CD14-positive monocyte (primary cell): ENCODE measurements around the gene PITHD1. TPM values are rescaled to one million over a fixed set of nuclear protein-coding genes. Genes with fewer than 3 reads are reported as not detected.
A peak's percentile ranks its signal among the peaks of the same experiment; 100 is the strongest.

ENCODE experiments used
- DNase-seq, 3 donors: peaks; one replicate each; pipeline ENCODE4 v3.0.0-alpha.2; 2011 to 2022
- H2AFZ ChIP-seq: 2 replicates; pipeline ENCODE4 v1.6.0; 2012; ENCODE audit warnings: mild to moderate bottlenecking, low read depth, low read length, inconsistent platforms; ENCODE audit not compliant: insufficient read depth, poor library complexity, severe bottlenecking
- H3K27ac ChIP-seq, 2 donors: 1 replicate in 1 of 2; 2 replicates in 1 of 2; pipeline ENCODE4 v1.5.1; 2012 to 2013; ENCODE audit warnings: low read length in 2 of 2, control low read depth in 1 of 2, inconsistent platforms in 1 of 2, low read depth in 1 of 2, mild to moderate bottlenecking in 1 of 2
- H3K27me3 ChIP-seq, 2 donors: one replicate each; pipeline versions ENCODE4 v1.6.0 to v1.6.1; 2011 to 2013; ENCODE audit warnings: low read length in 2 of 2; ENCODE audit not compliant: control insufficient read depth in 2 of 2, insufficient read depth in 2 of 2
- H3K36me3 ChIP-seq, 2 donors: replicated peaks in 1 of 2; 1 replicate in 1 of 2; 2 replicates in 1 of 2; pipeline versions ENCODE4 v1.5.1 to v1.6.1; 2012 to 2013; ENCODE audit warnings: low read length in 2 of 2, control low read depth in 1 of 2, inconsistent platforms in 1 of 2, mild to moderate bottlenecking in 1 of 2; ENCODE audit not compliant: insufficient read depth in 2 of 2, control insufficient read depth in 1 of 2
- H3K4me1 ChIP-seq, 2 donors: 1 replicate in 1 of 2; 2 replicates in 1 of 2; pipeline versions ENCODE4 v1.5.1 to v1.6.1; 2012 to 2013; ENCODE audit warnings: low read length in 2 of 2, control low read depth in 1 of 2, inconsistent platforms in 1 of 2, mild to moderate bottlenecking in 1 of 2, moderate library complexity in 1 of 2; ENCODE audit not compliant: insufficient read depth in 2 of 2, control insufficient read depth in 1 of 2
- H3K4me2 ChIP-seq: replicated peaks from 2 replicates; pipeline ENCODE3; 2012; ENCODE audit warnings: low read length, moderate library complexity, mild to moderate bottlenecking; ENCODE audit not compliant: poor library complexity, severe bottlenecking; ENCODE audit errors: extremely low read depth
- H3K4me3 ChIP-seq, 3 experiments: fragments of 200-600 bp in 1 of 3; sonication (generic) in 1 of 3; replicated peaks in 1 of 3; 1 replicate in 2 of 3; 2 replicates in 1 of 3; pipeline ENCODE4 v1.5.1; 2011 to 2013; ENCODE audit warnings: low read length in 3 of 3, mild to moderate bottlenecking in 3 of 3, control low read depth in 2 of 3, low read depth in 2 of 3, inconsistent platforms in 1 of 3, moderate library complexity in 1 of 3
- H3K79me2 ChIP-seq: 2 replicates; pipeline ENCODE4 v1.6.0; 2012; ENCODE audit warnings: mild to moderate bottlenecking, control low read depth, inconsistent platforms, low read length, moderate library complexity; ENCODE audit not compliant: insufficient read depth
- H3K9ac ChIP-seq: 2 replicates; pipeline ENCODE4 v1.6.0; 2017; ENCODE audit warnings: low read length, mild to moderate bottlenecking; ENCODE audit not compliant: insufficient read depth, poor library complexity, severe bottlenecking
- H3K9me3 ChIP-seq, 2 donors: replicated peaks in 1 of 2; 1 replicate in 1 of 2; 2 replicates in 1 of 2; pipeline versions ENCODE4 v1.5.1 to v1.6.1; 2012 to 2013; ENCODE audit warnings: low read length in 2 of 2, control low read depth in 1 of 2; ENCODE audit not compliant: control insufficient read depth in 1 of 2, insufficient read depth in 1 of 2
- H4K20me1 ChIP-seq: 2 replicates; pipeline ENCODE4 v1.6.0; 2012; ENCODE audit warnings: mild to moderate bottlenecking, low read length, control low read depth, moderate library complexity; ENCODE audit not compliant: insufficient read depth
- H3K27ac Mint-ChIP-seq, 7 donors: one replicate each; pipeline ENCODE4 v1.8.0; 2020; ENCODE audit warnings: mild to moderate bottlenecking in 7 of 7, mixed read lengths in 7 of 7, moderate library complexity in 6 of 7, inconsistent platforms in 2 of 7
- H3K27me3 Mint-ChIP-seq, 3 donors: one replicate each; pipeline ENCODE4 v1.8.0; 2021 to 2022; ENCODE audit warnings: low read depth in 3 of 3, mild to moderate bottlenecking in 3 of 3, mixed read lengths in 3 of 3, moderate library complexity in 3 of 3, inconsistent platforms in 1 of 3
- H3K36me3 Mint-ChIP-seq, 2 donors: one replicate each; pipeline ENCODE4 v1.8.0; 2020; ENCODE audit warnings: mixed read lengths in 2 of 2, inconsistent platforms in 1 of 2, mild to moderate bottlenecking in 1 of 2
- H3K4me1 Mint-ChIP-seq: one replicate; pipeline ENCODE4 v1.8.0; 2020; ENCODE audit warnings: mild to moderate bottlenecking, mixed read lengths
- H3K4me3 Mint-ChIP-seq, 2 donors: one replicate each; pipeline ENCODE4 v1.8.0; 2020; ENCODE audit warnings: mild to moderate bottlenecking in 2 of 2, mixed read lengths in 2 of 2, moderate library complexity in 1 of 2
- H3K9me3 Mint-ChIP-seq, 7 donors: one replicate each; pipeline ENCODE4 v1.8.0; 2020 to 2022; ENCODE audit warnings: mixed read lengths in 7 of 7, mild to moderate bottlenecking in 6 of 7, moderate library complexity in 6 of 7, inconsistent platforms in 2 of 7
- CTCF ChIP-seq: fragments of 200-600 bp; IDR thresholded peaks from one replicate; pipeline ENCODE4 v1.8.0; 2022; ENCODE audit warnings: antibody characterized with exemption, mild to moderate bottlenecking
- WGBS: methylation state at CpG from one replicate; pipeline ENCODE4 v1.1.5; 2013; ENCODE audit warnings: missing lambda C conversion rate; ENCODE audit not compliant: insufficient coverage; 5-methylcytosine and 5-hydroxymethylcytosine counted together
- intact Hi-C, 2 donors: fragments of 100-400 bp; cut with micrococcal nuclease; formaldehyde crosslinking; loops; one replicate each; pipeline versions ENCODE4 v1.15.0 to v1.15.1; 2023
- polyA plus RNA-seq, 3 donors: library from polyadenylated mRNA; depleted of rRNA in 1 of 3; unstranded in 2 of 3; stranded (reverse) in 1 of 3; fragments of 300-500 nt in 2 of 3; fragments of >200 nt in 1 of 3; fragmentation: Illumina TruSeq in 2 of 3; gene quantifications; 1 replicate in 2 of 3; 2 replicates in 1 of 3; pipeline ENCODE4 v1.2.3, GENCODE V29; 2012 to 2021

PITHD1 gene
- polyA plus RNA-seq, 3 donors: 20.8 to 40.8 (median 29.9) TPM

GRCh38 chr1:23791516-23792047, 13.4 kb downstream of the PITHD1 start:
- peaks cover 24% of the 10 kb centered on the region for H3K4me1 Mint-ChIP-seq
- H3K4me3 ChIP-seq: peak overlapping the region; percentile 52 to 85 (median 79)
- H3K9me3 ChIP-seq: no peaks in the 10 kb centered on the region
- peak overlapping the region; percentile 89 for H3K4me2 ChIP-seq
- peak overlapping the region; percentile 49 to 87 for H3K27ac ChIP-seq
- no peak for TF ChIP-seq CTCF
- intact Hi-C loops: no loop called here
- 0% methylated on average over 13 of the region's 15 CpGs for WGBS
- H3K79me2 ChIP-seq: peaks cover 31% of the 10 kb centered on the region
- peaks cover 19% of the 10 kb centered on the region for H4K20me1 ChIP-seq
- H3K36me3 Mint-ChIP-seq: peaks cover 34 to 56% of the 10 kb centered on the region in 2 donors
- DNase-seq: peak in 1 of 3 donors; percentile 23
- H3K9ac ChIP-seq: peak overlapping the region; percentile 70
- H3K4me1 ChIP-seq: peaks cover 22 to 34% of the 10 kb centered on the region in 2 donors
- H3K4me3 Mint-ChIP-seq: peak overlapping the region; percentile 93 to 98
- peak overlapping the region; percentile 87 for H2AFZ ChIP-seq
- H3K27ac Mint-ChIP-seq: peak overlapping the region; percentile 86 to 98 (median 92)
- peaks cover 0 to 3% (median 0%) of the 10 kb centered on the region in 7 donors for H3K9me3 Mint-ChIP-seq
- H3K27me3 ChIP-seq: no peaks in the 10 kb centered on the region
- H3K36me3 ChIP-seq: peaks cover 35 to 63% of the 10 kb centered on the region in 2 donors
- no peaks in the 10 kb centered on the region for H3K27me3 Mint-ChIP-seq

- peaks cover 24% of the 10 kb centered on the region for H3K4me1 Mint-ChIP-seq
- H3K36me3 Mint-ChIP-seq: peaks cover 30 to 56% of the 10 kb centered on the region in 2 donors
- H3K4me3 Mint-ChIP-seq: peak overlapping the region; percentile 93 to 98
- 89% methylated on average over 16 of the region's 19 CpGs for WGBS
- Histone ChIP-seq H3K27ac (peak overlapping the region in 1 of 2 donors; percentile 41), H3K4me3 (peak overlapping the region in 1 of 3 experiments; percentile 85), H3K79me2 (peaks cover 31% of the 10 kb centered on the region), H3K27me3 (no peaks in the 10 kb centered on the region), H3K4me2 (peak overlapping the region; percentile 89), H4K20me1 (peaks cover 19% of the 10 kb centered on the region), H3K4me1 (peaks cover 22 to 34% of the 10 kb centered on the region in 2 donors), H3K9ac (no peak overlapping the region), H3K9me3 (no peaks in the 10 kb centered on the region), H2AFZ (no peak overlapping the region), H3K36me3 (peaks cover 35 to 61% of the 10 kb centered on the region in 2 donors)
- H3K27me3 Mint-ChIP-seq: no peaks in the 10 kb centered on the region
- intact Hi-C loops: no loop called here
- no peak for TF ChIP-seq CTCF
- peaks cover 0 to 3% (median 0%) of the 10 kb centered on the region in 7 donors for H3K9me3 Mint-ChIP-seq
- peak in 1 of 3 donors; percentile 5 for DNase-seq
- peak overlapping the region in 6 of 7 donors; percentile 46 to 98 (median 92) for H3K27ac Mint-ChIP-seq
Observed at GRCh38 chr1:23792151-23792945, 14.1 kb downstream of the PITHD1 start.
